HEK293 (cell line): ENCODE results near the gene CC2D1B.

Experiments
- CTCF ChIA-PET: fragments of 350-600 bp; formaldehyde crosslinking; extraction: SDS; loops from one replicate; lab custom pipeline; 2021; ENCODE audit warnings: antibody characterized with exemption; lab: Yijun Ruan, JAX
- POLR2A ChIA-PET: fragments of 300-600 bp; formaldehyde crosslinking; extraction: SDS; loops from one replicate; lab custom pipeline; 2020; ENCODE audit warnings: antibody characterized with exemption, inconsistent platforms; lab: Yijun Ruan, JAX
- H3K27ac ChIP-seq: fragments of 200-500 bp; sonication (Bioruptor generic); 2 replicates; pipeline ENCODE4 v1.5.1; 2014; ENCODE audit warnings: low read depth, low read length, control low read depth, inconsistent platforms; ENCODE audit errors: extremely low read depth
- H3K36me3 ChIP-seq, 2 experiments: fragments of 200-500 bp in 1 of 2; sonication (Bioruptor generic) in 1 of 2; 1 replicate in 1 of 2; 2 replicates in 1 of 2; pipeline ENCODE4 v1.5.1; 2014 to 2017; ENCODE audit warnings: inconsistent platforms in 2 of 2, low read length in 2 of 2; ENCODE audit not compliant: control insufficient read depth in 2 of 2, insufficient read depth in 1 of 2
- H3K4me1 ChIP-seq: fragments of 200-500 bp; sonication (Bioruptor generic); 2 replicates; pipeline ENCODE4 v1.5.1; 2014; ENCODE audit warnings: mild to moderate bottlenecking, low read length, inconsistent platforms; ENCODE audit not compliant: control insufficient read depth, insufficient read depth
- H3K4me3 ChIP-seq: 2 replicates; pipeline ENCODE4 v1.5.1; 2011; ENCODE audit warnings: low read depth, mild to moderate bottlenecking, control low read depth, low read length, moderate library complexity
- H3K9me3 ChIP-seq: fragments of 200-500 bp; sonication (Bioruptor generic); 2 replicates; pipeline ENCODE4 v1.5.1; 2014; ENCODE audit warnings: low read depth, low read length, inconsistent platforms; ENCODE audit not compliant: control insufficient read depth, insufficient read depth
- KLF9 ChIP-seq: fragments of 450-650 bp; formaldehyde crosslinking; IDR thresholded peaks from 2 replicates; pipeline ENCODE4 v1.5.1; 2016; ENCODE audit warnings: missing biosample characterization, missing genetic modification characterization, low read depth
- WT1 ChIP-seq: fragments of 450-650 bp; formaldehyde crosslinking; IDR thresholded peaks from 2 replicates; pipeline ENCODE4 v1.5.1; 2016; ENCODE audit warnings: missing biosample characterization, missing genetic modification characterization
- YY1 ChIP-seq: fragments of 450-650 bp; formaldehyde crosslinking; IDR thresholded peaks from 2 replicates; pipeline ENCODE4 v1.5.1; 2018; ENCODE audit warnings: missing biosample characterization, missing genetic modification characterization
- ZNF121 ChIP-seq: fragments of 450-650 bp; formaldehyde crosslinking; IDR thresholded peaks from 2 replicates; pipeline ENCODE4 v1.5.1; 2016; ENCODE audit warnings: missing biosample characterization, missing genetic modification characterization
- ZNF138 ChIP-seq: fragments of 450-650 bp; formaldehyde crosslinking; IDR thresholded peaks from 2 replicates; pipeline ENCODE4 v1.5.1; 2016; ENCODE audit warnings: missing biosample characterization, missing genetic modification characterization, borderline replicate concordance
- ZNF157 ChIP-seq: fragments of 450-650 bp; formaldehyde crosslinking; IDR thresholded peaks from 2 replicates; pipeline ENCODE4 v1.5.1; 2016; ENCODE audit warnings: missing biosample characterization, missing genetic modification characterization
- ZNF202 ChIP-seq: fragments of 450-650 bp; formaldehyde crosslinking; IDR thresholded peaks from 2 replicates; pipeline ENCODE4 v1.5.1; 2016; ENCODE audit warnings: missing biosample characterization, missing genetic modification characterization, borderline replicate concordance
- ZNF211 ChIP-seq: fragments of 450-650 bp; formaldehyde crosslinking; IDR thresholded peaks from 2 replicates; pipeline ENCODE4 v1.5.1; 2016; ENCODE audit warnings: low read depth, missing biosample characterization, missing genetic modification characterization
- ZNF239 ChIP-seq: fragments of 450-650 bp; formaldehyde crosslinking; IDR thresholded peaks from 2 replicates; pipeline ENCODE4 v1.5.1; 2016; ENCODE audit warnings: missing biosample characterization, missing genetic modification characterization
- ZNF292 ChIP-seq: fragments of 450-650 bp; formaldehyde crosslinking; IDR thresholded peaks from 2 replicates; pipeline ENCODE4 v1.5.1; 2016; ENCODE audit warnings: low read depth, missing biosample characterization, missing genetic modification characterization, borderline replicate concordance
- ZNF341 ChIP-seq: fragments of 450-650 bp; formaldehyde crosslinking; IDR thresholded peaks from 2 replicates; pipeline ENCODE4; 2016; ENCODE audit warnings: low read depth, missing biosample characterization, missing genetic modification characterization
- ZNF354C ChIP-seq: fragments of 450-650 bp; formaldehyde crosslinking; IDR thresholded peaks from 2 replicates; pipeline ENCODE4 v1.5.1; 2016; ENCODE audit warnings: missing biosample characterization, missing genetic modification characterization, low read depth, borderline replicate concordance
- ZNF514 ChIP-seq: fragments of 450-650 bp; formaldehyde crosslinking; IDR thresholded peaks from 2 replicates; pipeline ENCODE4 v1.5.1; 2016; ENCODE audit warnings: missing biosample characterization, missing genetic modification characterization
- ZNF549 ChIP-seq: fragments of 450-650 bp; IDR thresholded peaks from 2 replicates; pipeline ENCODE4 v1.5.1; 2018; ENCODE audit warnings: missing biosample characterization, missing genetic modification characterization, mild to moderate bottlenecking, inconsistent platforms, moderate library complexity
- ZNF571 ChIP-seq: fragments of 450-650 bp; formaldehyde crosslinking; IDR thresholded peaks from 2 replicates; pipeline ENCODE4 v1.5.0; 2017; ENCODE audit warnings: missing biosample characterization, missing genetic modification characterization
- ZNF623 ChIP-seq: fragments of 450-650 bp; formaldehyde crosslinking; IDR thresholded peaks from 2 replicates; pipeline ENCODE4 v1.5.1; 2016; ENCODE audit warnings: missing biosample characterization, missing genetic modification characterization
- ZNF629 ChIP-seq: fragments of 450-650 bp; formaldehyde crosslinking; IDR thresholded peaks from 2 replicates; pipeline ENCODE4 v1.5.1; 2017; ENCODE audit warnings: missing biosample characterization, missing genetic modification characterization
- ZNF664 ChIP-seq: fragments of 450-650 bp; formaldehyde crosslinking; IDR thresholded peaks from 2 replicates; pipeline ENCODE4 v1.5.1; 2016; ENCODE audit warnings: missing biosample characterization, missing genetic modification characterization
- ZNF677 ChIP-seq: fragments of 450-650 bp; IDR thresholded peaks from 2 replicates; pipeline ENCODE4 v1.5.0; 2018; ENCODE audit warnings: missing biosample characterization, mild to moderate bottlenecking, missing genetic modification characterization, moderate library complexity
- ZNF768 ChIP-seq: fragments of 450-650 bp; formaldehyde crosslinking; IDR thresholded peaks from 2 replicates; pipeline ENCODE4 v1.5.1; 2018; ENCODE audit warnings: missing biosample characterization, mild to moderate bottlenecking, missing genetic modification characterization
- ZNF830 ChIP-seq: fragments of 450-650 bp; IDR thresholded peaks from 2 replicates; pipeline ENCODE4 v1.5.0; 2018; ENCODE audit warnings: missing biosample characterization, missing genetic modification characterization, low read depth, mild to moderate bottlenecking, moderate library complexity
- ZNF843 ChIP-seq: fragments of 450-650 bp; formaldehyde crosslinking; IDR thresholded peaks from 2 replicates; pipeline ENCODE4 v1.5.1; 2016; ENCODE audit warnings: missing biosample characterization, missing genetic modification characterization
- TF ChIP-seq, protein P1 (sequence below): fragments of 450-650 bp; formaldehyde crosslinking; IDR thresholded peaks from 2 replicates; pipeline ENCODE4 v1.5.0; 2017; ENCODE audit warnings: missing biosample characterization, missing genetic modification characterization, borderline replicate concordance
- TF ChIP-seq, protein P2 (sequence below): fragments of 450-650 bp; formaldehyde crosslinking; IDR thresholded peaks from 2 replicates; pipeline ENCODE4 v1.5.1; 2017; ENCODE audit warnings: missing biosample characterization, missing genetic modification characterization
- TF ChIP-seq, protein P3 (sequence below): fragments of 450-650 bp; formaldehyde crosslinking; IDR thresholded peaks from 2 replicates; pipeline ENCODE4 v1.5.1; 2016; ENCODE audit warnings: missing biosample characterization, missing genetic modification characterization

Gene CC2D1B

DNA sequence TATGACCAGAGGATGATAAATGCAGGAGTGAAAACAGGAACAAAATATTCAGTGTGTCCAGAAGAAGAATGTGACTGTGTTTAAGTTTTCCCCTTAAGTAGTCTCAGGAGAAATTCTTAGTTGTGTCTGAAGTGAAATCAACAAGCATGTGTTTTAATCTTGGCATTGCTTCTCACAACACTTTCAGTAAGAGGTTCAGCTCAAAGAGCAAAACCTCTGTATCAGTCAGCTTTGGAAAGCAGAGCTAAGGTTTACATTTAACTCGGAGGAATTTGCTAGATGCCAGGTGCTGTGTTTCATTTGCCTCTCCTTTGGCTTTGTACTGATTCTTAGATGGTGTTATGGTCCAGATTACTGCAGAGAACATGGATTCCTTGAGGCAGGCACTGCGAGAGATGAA is 28.6 kb downstream of the CC2D1B start:
- ChIA-PET CTCF (interaction anchor here (1.2 kb wide), 1 partner anchor 63 kb away, joined by 3 read pairs; no protein-coding TSS in a partner anchor), POLR2A (no interaction called here)
- H3K36me3 ChIP-seq = peaks cover 0 to 34% of the 10 kb centered on the region in 2 experiments; a peak in 2 of 3 replicates

DNA sequence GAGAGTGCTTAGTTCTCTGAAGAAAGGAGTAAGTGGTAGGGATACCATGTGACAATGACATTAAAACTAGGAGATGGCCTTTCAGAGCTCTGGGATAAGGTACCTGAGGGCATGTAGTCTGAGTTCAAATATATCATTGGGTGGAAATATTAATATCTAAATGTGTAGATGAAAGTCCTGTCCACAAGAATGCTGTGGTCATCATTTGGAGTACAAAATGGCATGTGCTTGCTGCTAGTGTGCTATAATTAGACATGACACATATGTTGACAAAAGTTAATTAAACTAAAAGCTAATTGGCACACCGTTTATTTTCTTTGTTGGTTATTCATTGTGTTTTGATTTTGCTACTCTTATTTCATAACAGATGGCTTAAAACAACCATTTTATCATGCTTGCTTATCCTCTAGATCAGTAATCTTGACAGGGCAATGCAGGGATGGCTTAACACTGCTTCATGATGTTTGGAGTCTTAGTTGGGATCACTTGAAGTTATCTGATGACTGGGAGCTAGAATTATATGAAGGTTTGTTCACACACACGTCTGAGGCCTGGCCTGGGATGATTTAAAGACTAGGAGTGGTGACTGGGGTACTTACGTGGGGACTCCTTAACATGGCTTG is 31.0 kb downstream of the CC2D1B start:
- no peak overlapping the region for H3K27ac ChIP-seq
- TF ChIP-seq ZNF354C (tag by site-specific recombination) (no peak), ZNF677 (tag by site-specific recombination) (no peak), ZNF211 (tag by site-specific recombination) (no peak), ZNF664 (no peak), ZNF138 (tag by site-specific recombination) (no peak), YY1 (tag by site-specific recombination) (no peak)
- TF ChIP-seq, protein P1, sequence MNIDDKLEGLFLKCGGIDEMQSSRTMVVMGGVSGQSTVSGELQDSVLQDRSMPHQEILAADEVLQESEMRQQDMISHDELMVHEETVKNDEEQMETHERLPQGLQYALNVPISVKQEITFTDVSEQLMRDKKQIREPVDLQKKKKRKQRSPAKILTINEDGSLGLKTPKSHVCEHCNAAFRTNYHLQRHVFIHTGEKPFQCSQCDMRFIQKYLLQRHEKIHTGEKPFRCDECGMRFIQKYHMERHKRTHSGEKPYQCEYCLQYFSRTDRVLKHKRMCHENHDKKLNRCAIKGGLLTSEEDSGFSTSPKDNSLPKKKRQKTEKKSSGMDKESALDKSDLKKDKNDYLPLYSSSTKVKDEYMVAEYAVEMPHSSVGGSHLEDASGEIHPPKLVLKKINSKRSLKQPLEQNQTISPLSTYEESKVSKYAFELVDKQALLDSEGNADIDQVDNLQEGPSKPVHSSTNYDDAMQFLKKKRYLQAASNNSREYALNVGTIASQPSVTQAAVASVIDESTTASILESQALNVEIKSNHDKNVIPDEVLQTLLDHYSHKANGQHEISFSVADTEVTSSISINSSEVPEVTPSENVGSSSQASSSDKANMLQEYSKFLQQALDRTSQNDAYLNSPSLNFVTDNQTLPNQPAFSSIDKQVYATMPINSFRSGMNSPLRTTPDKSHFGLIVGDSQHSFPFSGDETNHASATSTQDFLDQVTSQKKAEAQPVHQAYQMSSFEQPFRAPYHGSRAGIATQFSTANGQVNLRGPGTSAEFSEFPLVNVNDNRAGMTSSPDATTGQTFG (tag by site-specific recombination) = no peak
- TF ChIP-seq, protein P2, sequence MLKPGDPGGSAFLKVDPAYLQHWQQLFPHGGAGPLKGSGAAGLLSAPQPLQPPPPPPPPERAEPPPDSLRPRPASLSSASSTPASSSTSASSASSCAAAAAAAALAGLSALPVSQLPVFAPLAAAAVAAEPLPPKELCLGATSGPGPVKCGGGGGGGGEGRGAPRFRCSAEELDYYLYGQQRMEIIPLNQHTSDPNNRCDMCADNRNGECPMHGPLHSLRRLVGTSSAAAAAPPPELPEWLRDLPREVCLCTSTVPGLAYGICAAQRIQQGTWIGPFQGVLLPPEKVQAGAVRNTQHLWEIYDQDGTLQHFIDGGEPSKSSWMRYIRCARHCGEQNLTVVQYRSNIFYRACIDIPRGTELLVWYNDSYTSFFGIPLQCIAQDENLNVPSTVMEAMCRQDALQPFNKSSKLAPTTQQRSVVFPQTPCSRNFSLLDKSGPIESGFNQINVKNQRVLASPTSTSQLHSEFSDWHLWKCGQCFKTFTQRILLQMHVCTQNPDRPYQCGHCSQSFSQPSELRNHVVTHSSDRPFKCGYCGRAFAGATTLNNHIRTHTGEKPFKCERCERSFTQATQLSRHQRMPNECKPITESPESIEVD = peak; percentile 26; the same call in 1 of the 2 replicates
- no peaks in the 10 kb centered on the region for H3K4me1 ChIP-seq
- CTCF ChIA-PET = interaction anchor here (0.5 to 1.0 kb wide), 3 partner anchors 16 to 351 kb away, joined by 3 read pairs; no protein-coding TSS in a partner anchor
- H3K4me3 ChIP-seq = no peak overlapping the region
- H3K36me3 ChIP-seq = peaks cover 0 to 31% of the 10 kb centered on the region in 2 experiments; a peak in 2 of 3 replicates
- POLR2A ChIA-PET = no interaction called here
- H3K9me3 ChIP-seq = no peaks in the 10 kb centered on the region

More for the DNA sequence above, 28.6 kb downstream of the CC2D1B start:
- no peak overlapping the region for H3K27ac ChIP-seq
- no peak for TF ChIP-seq KLF9 (tag by site-specific recombination)
- TF ChIP-seq ZNF843 (tag by site-specific recombination) = no peak
- no peak for TF ChIP-seq ZNF121 (tag by site-specific recombination)
- no peak for TF ChIP-seq ZNF549
- no peak for TF ChIP-seq ZNF514 (tag by site-specific recombination)
- TF ChIP-seq ZNF292 (tag by site-specific recombination) = no peak
- no peak for TF ChIP-seq ZNF157 (tag by site-specific recombination)
- no peak for TF ChIP-seq ZNF341 (tag by site-specific recombination)
- TF ChIP-seq ZNF571 = no peak
- TF ChIP-seq ZNF629 = no peak
- no peak for TF ChIP-seq ZNF768
- no peak for TF ChIP-seq ZNF623 (tag by site-specific recombination)
- TF ChIP-seq ZNF202 (tag by site-specific recombination) = no peak
- no peak for TF ChIP-seq ZNF211 (tag by site-specific recombination)
- no peak for TF ChIP-seq ZNF239 (tag by site-specific recombination)
- no peak for TF ChIP-seq ZNF830
- TF ChIP-seq, protein P1 (tag by site-specific recombination) = no peak
- TF ChIP-seq, protein P3, sequence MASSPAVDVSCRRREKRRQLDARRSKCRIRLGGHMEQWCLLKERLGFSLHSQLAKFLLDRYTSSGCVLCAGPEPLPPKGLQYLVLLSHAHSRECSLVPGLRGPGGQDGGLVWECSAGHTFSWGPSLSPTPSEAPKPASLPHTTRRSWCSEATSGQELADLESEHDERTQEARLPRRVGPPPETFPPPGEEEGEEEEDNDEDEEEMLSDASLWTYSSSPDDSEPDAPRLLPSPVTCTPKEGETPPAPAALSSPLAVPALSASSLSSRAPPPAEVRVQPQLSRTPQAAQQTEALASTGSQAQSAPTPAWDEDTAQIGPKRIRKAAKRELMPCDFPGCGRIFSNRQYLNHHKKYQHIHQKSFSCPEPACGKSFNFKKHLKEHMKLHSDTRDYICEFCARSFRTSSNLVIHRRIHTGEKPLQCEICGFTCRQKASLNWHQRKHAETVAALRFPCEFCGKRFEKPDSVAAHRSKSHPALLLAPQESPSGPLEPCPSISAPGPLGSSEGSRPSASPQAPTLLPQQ = no peak
- no peak for TF ChIP-seq WT1 (tag by site-specific recombination)
- no peaks in the 10 kb centered on the region for H3K4me1 ChIP-seq
- H3K4me3 ChIP-seq = no peak overlapping the region
- H3K9me3 ChIP-seq = no peaks in the 10 kb centered on the region
